NCI-H2196 (cell line): ENCODE results near the gene MAP3K13.
"Not testable (repeated sequence)": the region's sequence is repeated elsewhere in the genome, so short reads cannot be mapped to it uniquely, and the experiment has no call there.

ENCODE experiments used
- DNase-seq: peaks from one replicate; lab custom pipeline; 2025; ENCODE audit not compliant: unreplicated experiment; lab: John Stamatoyannopoulos, UW

MAP3K13 gene

GRCh38 chr3:185444329-185444728 is 81.4 kb downstream of the MAP3K13 start:
- DNase-seq, result no peak

GRCh38 chr3:185448107-185448506 is 85.2 kb downstream of the MAP3K13 start:
- DNase-seq, result no peak

- not testable (repeated sequence) for DNase-seq
Measured at GRCh38 chr3:185451432-185451831, 88.5 kb downstream of the MAP3K13 start.

GRCh38 chr3:185457376-185457775 is 94.4 kb downstream of the MAP3K13 start:
- no peak for DNase-seq

- no peak for DNase-seq
Measured at GRCh38 chr3:185460309-185460708, 97.4 kb downstream of the MAP3K13 start.

GRCh38 chr3:185460719-185461350 is 97.9 kb downstream of the MAP3K13 start:
- peak; percentile 51 for DNase-seq

GRCh38 chr3:185465471-185465870 is 102.5 kb downstream of the MAP3K13 start:
- DNase-seq, result no peak

GRCh38 chr3:185466123-185466522 is 103.2 kb downstream of the MAP3K13 start:
- DNase-seq, result not testable (repeated sequence)

- DNase-seq, result no peak
Measured at GRCh38 chr3:185469542-185469941, 106.6 kb downstream of the MAP3K13 start.

- DNase-seq, result no peak
Measured at GRCh38 chr3:185470323-185470722, 107.4 kb downstream of the MAP3K13 start.

GRCh38 chr3:185473290-185473815 is 110.4 kb downstream of the MAP3K13 start:
- DNase-seq, result no peak

- DNase-seq, result not testable (repeated sequence)
Measured at GRCh38 chr3:185474922-185475321, 112.0 kb downstream of the MAP3K13 start.

GRCh38 chr3:185477316-185477715 is 114.4 kb downstream of the MAP3K13 start:
- DNase-seq, result no peak

- no peak for DNase-seq
Measured at GRCh38 chr3:185479373-185479945, 116.5 kb downstream of the MAP3K13 start.

GRCh38 chr3:185484296-185484695 is 121.4 kb downstream of the MAP3K13 start:
- no peak for DNase-seq

- no peak for DNase-seq
Measured at GRCh38 chr3:185486394-185486793, 123.5 kb downstream of the MAP3K13 start.

GRCh38 chr3:185488465-185488864 is 125.5 kb downstream of the MAP3K13 start:
- no peak for DNase-seq

GRCh38 chr3:185489462-185489861 is 126.5 kb downstream of the MAP3K13 start:
- DNase-seq, result no peak

GRCh38 chr3:185490241-185490640 is 127.3 kb downstream of the MAP3K13 start:
- DNase-seq, result no peak

- DNase-seq, result peak; percentile 99
Measured at GRCh38 chr3:185498503-185499396, 135.8 kb downstream of the MAP3K13 start, which contains the start of gene TMEM41A. TSS of gene TMEM41A (minus strand) at chr3:185499035. CDS start at chr3:185498961, 74 bp downstream.

GRCh38 chr3:185502987-185503386 is 140.1 kb downstream of the MAP3K13 start:
- DNase-seq, result no peak

GRCh38 chr3:185503521-185503920 is 140.6 kb downstream of the MAP3K13 start:
- DNase-seq, result no peak
